T1000 (cell line): Measurements from ENCODE around the gene SPDYE4.
A peak's percentile ranks its signal among the peaks of the same experiment; 100 is the strongest.
"Not testable (repeated sequence)": the region's sequence is repeated elsewhere in the genome, so short reads cannot be mapped to it uniquely, and the experiment has no call there.

Experiments used
- DNase-seq: peaks from one replicate; lab custom pipeline; 2025; ENCODE audit warnings: mixed read lengths; lab: John Stamatoyannopoulos, UW

SPDYE4 gene

GRCh38 chr17:8758137-8758596 lies at the start of gene SPDYE4:
SPDYE4 (minus strand) TSS chr17:8758546; CDS start chr17:8758382, 164 bp downstream.
- DNase-seq, result no peak

GRCh38 chr17:8806926-8807550 lies 48.7 kb upstream of the SPDYE4 start:
- DNase-seq, result no peak

- DNase-seq, result no peak
Measured at GRCh38 chr17:8806253-8806925, 48.0 kb upstream of the SPDYE4 start.

- DNase-seq, result not testable (repeated sequence)
Measured at GRCh38 chr17:8805396-8805795, 47.0 kb upstream of the SPDYE4 start.

GRCh38 chr17:8803531-8804420 lies 45.4 kb upstream of the SPDYE4 start:
- no peak for DNase-seq

- DNase-seq, result no peak
Measured at GRCh38 chr17:8801135-8801840, 42.9 kb upstream of the SPDYE4 start.

- no peak for DNase-seq
Measured at GRCh38 chr17:8800656-8801055, 42.3 kb upstream of the SPDYE4 start.

GRCh38 chr17:8799570-8800212 lies 41.3 kb upstream of the SPDYE4 start:
- DNase-seq, result no peak

- no peak for DNase-seq
Measured at GRCh38 chr17:8798846-8799569, 40.7 kb upstream of the SPDYE4 start, which contains the start of gene MFSD6L. MFSD6L (minus strand) TSS chr17:8799365; CDS start chr17:8799120, 245 bp downstream.

GRCh38 chr17:8798176-8798845 lies 40.0 kb upstream of the SPDYE4 start:
- no peak for DNase-seq

GRCh38 chr17:8797621-8798175 lies 39.4 kb upstream of the SPDYE4 start:
- no peak for DNase-seq

GRCh38 chr17:8794636-8795035 lies 36.3 kb upstream of the SPDYE4 start:
- no peak for DNase-seq

- no peak for DNase-seq
Measured at GRCh38 chr17:8793649-8794048, 35.3 kb upstream of the SPDYE4 start.

- DNase-seq, result no peak
Measured at GRCh38 chr17:8792646-8793045, 34.3 kb upstream of the SPDYE4 start.

- DNase-seq, result peak; percentile 24
Measured at GRCh38 chr17:8791910-8792270, 33.5 kb upstream of the SPDYE4 start.

GRCh38 chr17:8791248-8791909 lies 33.0 kb upstream of the SPDYE4 start:
- no peak for DNase-seq

- no peak for DNase-seq
Measured at GRCh38 chr17:8789743-8790142, 31.4 kb upstream of the SPDYE4 start.

- no peak for DNase-seq
Measured at GRCh38 chr17:8788998-8789397, 30.7 kb upstream of the SPDYE4 start.
